Uterus (tissue), 4 donors: ENCODE results near the gene SLC7A6OS. TPM values are rescaled to one million over a fixed set of nuclear protein-coding genes. Genes with fewer than 3 reads are reported as not detected.

Source experiments
- DNase-seq, 2 donors: peaks; one replicate each; pipeline ENCODE4 v3.0.0-alpha.2; 2019 to 2020
- H3K27ac ChIP-seq, 2 donors: fragments of 200-600 bp; sonication (generic); 1 replicate in 1 of 2; 2 replicates in 1 of 2; pipeline ENCODE4 v1.5.1; 2016 to 2018
- H3K27me3 ChIP-seq, 2 donors: fragments of 200-600 bp; sonication (generic); one replicate each; pipeline ENCODE4 v1.5.1; 2018 to 2019; ENCODE audit warnings: control low read depth in 1 of 2
- H3K36me3 ChIP-seq, 2 donors: fragments of 200-600 bp; sonication (generic); one replicate each; pipeline ENCODE4 v1.5.1; 2019; ENCODE audit warnings: control low read depth in 1 of 2
- H3K4me1 ChIP-seq, 2 donors: fragments of 200-600 bp; sonication (generic); one replicate each; pipeline ENCODE4 v1.5.1; 2018 to 2019; ENCODE audit warnings: control low read depth in 1 of 2
- H3K4me3 ChIP-seq, 2 donors: fragments of 200-600 bp; sonication (generic); 1 replicate in 1 of 2; 2 replicates in 1 of 2; pipeline ENCODE4 v1.5.1; 2018 to 2019; ENCODE audit warnings: mild to moderate bottlenecking in 1 of 2
- H3K9me3 ChIP-seq, 2 donors: fragments of 200-600 bp; sonication (generic); one replicate each; pipeline ENCODE4 v1.5.1; 2019; ENCODE audit warnings: control low read depth in 1 of 2
- CTCF ChIP-seq, 4 experiments: fragments of 200-600 bp in 2 of 4; fragments of 450-650 bp in 2 of 4; sonication (generic) in 2 of 4; IDR thresholded peaks; one replicate each; pipeline ENCODE4 v1.5.1; 2016 to 2019; ENCODE audit warnings: antibody characterized with exemption in 4 of 4, mild to moderate bottlenecking in 2 of 4, moderate library complexity in 1 of 4
- POLR2A ChIP-seq, 2 donors: fragments of 450-650 bp; IDR thresholded peaks; one replicate each; pipeline ENCODE4 v1.6.1; 2016; ENCODE audit warnings: antibody characterized with exemption in 2 of 2, mild to moderate bottlenecking in 1 of 2, moderate library complexity in 1 of 2
- intact Hi-C: fragments of 100-400 bp; cut with DNase I; formaldehyde crosslinking; loops from one replicate; pipeline ENCODE4 v1.15.1; 2023; ENCODE audit warnings: low total_unique reads
- total RNA-seq, 4 donors: library from RNA; depleted of rRNA in 3 of 4; stranded (reverse); fragments of >200 nt in 3 of 4; gene quantifications; one replicate each; pipeline versions ENCODE4 v1.1.0 to v1.2.4, GENCODE V29; 2014 to 2023
- donor health status: DM: yes; HTN: yes; CAD: no.

Gene SLC7A6OS
- total RNA-seq, 4 donors from 2014 or later, result 7.6 to 18.9 (median 13.4) TPM

- Histone ChIP-seq H3K27me3 (no peaks in the 10 kb centered on the region), H3K27ac (no peak overlapping the region), H3K36me3 (no peaks in the 10 kb centered on the region), H3K4me3 (no peak overlapping the region), H3K4me1 (no peaks in the 10 kb centered on the region), H3K9me3 (no peaks in the 10 kb centered on the region)
- TF ChIP-seq POLR2A (IDR thresholded peaks at IDR 0.05) (no peak), CTCF (IDR thresholded peaks at IDR 0.05) (no peak)
- no peak for DNase-seq
- intact Hi-C loops, result no loop called here
Observed at GRCh38 chr16:68273459-68273858, 37.3 kb downstream of the SLC7A6OS start.

- Histone ChIP-seq H3K9me3 (no peaks in the 10 kb centered on the region), H3K4me1 (no peaks in the 10 kb centered on the region), H3K4me3 (no peak overlapping the region), H3K36me3 (no peaks in the 10 kb centered on the region), H3K27me3 (no peaks in the 10 kb centered on the region), H3K27ac (no peak overlapping the region)
- no peak for TF ChIP-seq POLR2A (IDR thresholded peaks at IDR 0.05)
- TF ChIP-seq CTCF (IDR thresholded peaks at IDR 0.05), result no peak
- intact Hi-C loops, result no loop called here
- DNase-seq, result no peak
Observed at GRCh38 chr16:68272507-68273209, 38.1 kb downstream of the SLC7A6OS start.

- DNase-seq, result no peak
- Histone ChIP-seq H3K4me1 (no peaks in the 10 kb centered on the region), H3K36me3 (no peaks in the 10 kb centered on the region), H3K27ac (no peak overlapping the region), H3K4me3 (no peak overlapping the region), H3K9me3 (no peaks in the 10 kb centered on the region), H3K27me3 (no peaks in the 10 kb centered on the region)
- intact Hi-C loops, result no loop called here
- TF ChIP-seq CTCF (IDR thresholded peaks at IDR 0.05) (no peak), POLR2A (IDR thresholded peaks at IDR 0.05) (no peak)
Observed at GRCh38 chr16:68270353-68270752, 40.4 kb downstream of the SLC7A6OS start.

- no peak overlapping the region for H3K27ac ChIP-seq
- H3K36me3 ChIP-seq, result no peaks in the 10 kb centered on the region
- H3K27me3 ChIP-seq, result no peaks in the 10 kb centered on the region
- DNase-seq, result no peak
- H3K9me3 ChIP-seq, result no peaks in the 10 kb centered on the region
- H3K4me3 ChIP-seq, result no peak overlapping the region
- TF ChIP-seq POLR2A (IDR thresholded peaks at IDR 0.05) (no peak), CTCF (IDR thresholded peaks at IDR 0.05) (no peak)
- intact Hi-C loops, result no loop called here
- no peaks in the 10 kb centered on the region for H3K4me1 ChIP-seq
Observed at GRCh38 chr16:68269793-68270192, 41.0 kb downstream of the SLC7A6OS start.

- no peak overlapping the region for H3K4me3 ChIP-seq
- H3K9me3 ChIP-seq, result no peaks in the 10 kb centered on the region
Observed at GRCh38 chr16:68267612-68268405, 42.9 kb downstream of the SLC7A6OS start.

More at GRCh38 chr16:68267612-68268405, 42.9 kb downstream of the SLC7A6OS start:
- DNase-seq, result no peak
- Histone ChIP-seq H3K36me3 (no peaks in the 10 kb centered on the region), H3K27me3 (no peaks in the 10 kb centered on the region), H3K27ac (no peak overlapping the region), H3K4me1 (no peaks in the 10 kb centered on the region)
- intact Hi-C loops, result no loop called here
- TF ChIP-seq POLR2A (IDR thresholded peaks at IDR 0.05) (no peak), CTCF (IDR thresholded peaks at IDR 0.05) (no peak)
